ENCODE results near the gene AIG1.
"Not testable (repeated sequence)": the region's sequence is repeated elsewhere in the genome, so short reads cannot be mapped to it uniquely, and the experiment has no call there.

AIG1 gene

GRCh38 chr6:143279385-143279784 is 218.7 kb downstream of the AIG1 start:
- DNase-seq (ENCODE audit: low read depth), result no peak

GRCh38 chr6:143283887-143284645 is 223.4 kb downstream of the AIG1 start:
- DNase-seq (ENCODE audit: low read depth), result no peak

DNA sequence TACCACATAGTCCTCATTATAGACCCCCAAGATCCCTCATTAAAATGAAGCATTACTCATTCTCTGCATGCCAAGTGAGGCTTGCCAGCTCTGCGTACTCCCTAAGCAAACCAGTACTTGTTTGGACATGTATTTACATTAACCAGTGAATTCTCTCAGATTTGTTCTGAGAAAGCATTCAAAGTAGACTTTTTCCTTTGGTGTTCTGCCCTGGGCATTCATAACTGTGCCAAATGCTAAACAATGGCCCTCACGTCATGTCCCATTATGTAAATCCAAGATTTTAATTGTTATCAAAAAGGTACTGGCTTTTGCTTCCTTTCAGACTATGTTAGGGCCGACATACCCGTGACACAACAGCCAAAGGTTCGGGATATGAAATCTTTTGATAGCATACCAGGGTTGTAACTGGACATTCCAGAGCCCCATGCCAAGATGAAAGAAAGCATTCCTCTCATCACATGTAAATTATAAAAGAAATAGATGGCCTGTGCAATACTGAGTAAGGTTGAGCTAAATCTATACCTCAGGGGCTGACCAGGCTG is 225.6 kb downstream of the AIG1 start:
- DNase-seq (ENCODE audit: low read depth), result no peak

DNA sequence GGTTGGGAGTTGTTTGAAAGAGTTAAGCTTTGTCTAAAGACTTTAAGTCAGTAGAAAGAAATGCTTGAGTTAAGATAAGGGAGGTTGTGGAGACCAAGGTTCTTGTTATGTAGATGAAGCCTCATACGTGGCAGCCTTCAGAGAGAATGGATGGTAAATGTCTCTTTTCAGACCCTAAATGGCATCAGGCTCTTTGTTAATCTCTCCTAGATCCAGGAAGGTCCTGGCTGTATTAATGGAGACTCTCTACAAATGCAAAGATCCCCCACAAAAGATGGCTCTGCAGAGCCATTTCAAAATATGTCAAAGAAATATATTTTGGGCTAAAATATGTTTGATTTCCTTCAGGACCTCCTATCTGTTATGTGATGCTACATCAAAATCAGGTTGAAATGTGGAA is 228.2 kb downstream of the AIG1 start:
- no peak for DNase-seq (ENCODE audit: low read depth)

DNA sequence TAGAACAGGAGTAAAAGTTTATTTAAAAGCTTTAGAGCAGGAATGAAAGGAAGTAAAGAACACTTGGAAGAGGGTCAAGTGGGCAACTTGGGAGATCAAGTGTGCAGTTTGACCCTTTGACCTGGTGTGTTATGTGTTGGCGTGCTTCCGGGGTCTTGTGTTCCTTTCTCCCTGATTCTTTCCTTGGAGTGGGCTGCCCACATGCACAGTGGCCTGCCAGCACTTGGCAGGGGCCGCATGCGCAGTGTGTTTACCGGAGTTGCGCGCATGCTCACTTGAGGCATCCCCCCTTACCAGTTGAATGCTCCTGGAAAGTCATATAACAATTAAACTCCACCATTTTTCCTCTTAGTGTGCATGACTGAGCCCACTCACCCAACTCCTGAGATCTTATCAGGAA is 229.5 kb downstream of the AIG1 start:
- DNase-seq (ENCODE audit: low read depth), result no peak

- no peak for DNase-seq (ENCODE audit: low read depth)
Measured at GRCh38 chr6:143293523-143293922, 232.8 kb downstream of the AIG1 start.

GRCh38 chr6:143294265-143294860 is 233.7 kb downstream of the AIG1 start:
- no peak for DNase-seq (ENCODE audit: low read depth)

GRCh38 chr6:143295932-143296331 is 235.2 kb downstream of the AIG1 start:
- no peak for DNase-seq (ENCODE audit: low read depth)

DNA sequence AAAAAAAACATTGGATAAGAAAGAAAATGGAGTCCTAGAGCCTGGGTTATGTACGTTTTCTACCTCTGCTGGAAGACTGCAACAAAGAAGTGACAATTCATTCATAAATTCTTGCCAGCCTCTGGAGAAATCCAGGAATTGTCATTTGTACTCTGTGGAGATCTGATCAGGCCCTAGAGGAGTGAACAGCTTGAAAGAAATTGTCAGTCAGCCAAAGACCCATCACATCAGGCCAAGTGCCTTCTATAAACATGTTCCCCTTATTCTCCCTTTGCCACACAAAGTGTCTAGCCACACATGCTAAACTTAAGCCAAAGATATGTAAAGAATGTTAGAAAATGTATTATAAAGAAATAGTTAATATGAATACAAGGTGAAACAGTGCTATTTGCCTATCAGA is 237.4 kb downstream of the AIG1 start:
- DNase-seq (ENCODE audit: low read depth), result no peak

DNA sequence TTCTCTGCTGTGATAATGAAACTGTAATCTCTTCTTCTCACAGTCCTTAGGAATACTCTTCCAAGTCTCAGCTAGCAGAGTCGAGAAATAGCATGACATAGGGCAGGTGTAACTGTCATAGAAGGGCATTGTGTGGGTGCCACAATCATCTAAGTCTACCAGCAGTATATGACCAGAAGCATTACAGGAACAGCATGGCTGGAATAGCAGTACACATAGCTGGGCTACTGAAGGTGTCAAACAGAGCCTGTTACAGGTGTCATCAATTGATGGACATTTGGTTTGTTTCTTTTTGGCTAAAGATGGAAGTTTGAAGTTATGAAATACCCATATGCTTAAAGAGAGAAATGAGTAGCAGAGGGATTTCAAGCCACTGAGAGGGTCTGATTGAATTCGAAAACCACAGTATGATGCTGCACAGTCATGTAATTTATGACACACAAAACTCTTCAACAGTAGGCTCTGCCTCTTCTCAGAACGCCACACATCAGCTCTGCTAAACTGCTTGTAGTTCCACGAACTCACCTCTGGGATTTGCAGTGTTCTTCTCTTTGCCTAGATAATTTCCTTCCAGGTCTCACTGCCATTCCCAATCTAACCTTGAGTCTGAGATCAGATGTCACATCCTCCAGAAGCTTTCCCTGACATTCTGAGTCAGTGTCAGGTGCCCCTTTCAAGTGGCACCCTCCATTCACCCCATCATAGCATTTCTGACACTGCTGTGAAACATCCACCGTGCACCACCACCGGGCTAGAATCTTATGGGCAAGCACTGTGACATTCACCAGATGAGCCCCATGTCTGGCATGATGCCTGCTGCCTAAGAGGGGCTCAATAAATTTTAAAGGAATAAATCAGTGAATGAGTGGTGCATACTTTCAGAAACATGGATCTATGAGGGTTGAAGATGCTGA is 238.8 kb downstream of the AIG1 start:
- DNase-seq (ENCODE audit: low read depth), result no peak

DNA sequence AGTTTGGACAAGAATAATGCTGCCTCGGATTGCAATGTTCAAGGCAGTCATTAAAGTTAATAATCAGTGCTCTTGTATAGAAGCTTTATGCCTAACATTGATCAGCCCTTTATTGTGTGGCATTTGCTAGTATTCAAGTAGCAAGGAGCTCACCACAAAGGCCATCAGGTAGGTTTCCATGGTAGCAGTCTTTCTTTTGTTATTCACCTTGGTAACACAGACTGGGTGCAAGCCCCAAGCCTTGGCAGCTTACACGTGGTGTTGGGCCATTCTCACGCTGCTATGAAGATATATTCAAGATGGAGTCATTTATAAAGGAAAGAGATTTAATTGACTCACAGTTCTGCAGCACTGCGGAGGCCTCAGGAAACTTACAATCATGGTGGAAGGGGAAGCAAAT is 240.5 kb downstream of the AIG1 start:
- no peak for DNase-seq (ENCODE audit: low read depth)

DNA sequence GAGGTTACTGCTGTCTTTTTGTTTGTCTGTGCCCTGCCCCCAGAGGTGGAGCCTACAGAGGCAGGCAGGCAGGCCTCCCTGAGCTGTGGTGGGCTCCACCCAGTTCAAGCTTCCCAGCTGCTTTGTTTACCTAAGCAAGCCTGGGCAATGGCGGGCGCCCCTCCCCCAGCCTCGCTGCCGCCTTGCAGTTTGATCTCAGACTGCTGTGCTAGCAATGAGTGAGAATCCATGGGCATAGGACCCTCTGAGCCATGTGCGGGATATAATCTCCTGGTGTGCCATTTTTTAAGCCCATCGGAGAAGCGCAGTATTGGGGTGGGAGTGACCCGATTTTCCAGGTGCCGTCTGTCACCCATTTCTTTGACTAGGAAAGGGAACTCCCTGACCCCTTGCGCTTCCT is 247.1 kb downstream of the AIG1 start:
- DNase-seq (ENCODE audit: low read depth), result not testable (repeated sequence)

DNA sequence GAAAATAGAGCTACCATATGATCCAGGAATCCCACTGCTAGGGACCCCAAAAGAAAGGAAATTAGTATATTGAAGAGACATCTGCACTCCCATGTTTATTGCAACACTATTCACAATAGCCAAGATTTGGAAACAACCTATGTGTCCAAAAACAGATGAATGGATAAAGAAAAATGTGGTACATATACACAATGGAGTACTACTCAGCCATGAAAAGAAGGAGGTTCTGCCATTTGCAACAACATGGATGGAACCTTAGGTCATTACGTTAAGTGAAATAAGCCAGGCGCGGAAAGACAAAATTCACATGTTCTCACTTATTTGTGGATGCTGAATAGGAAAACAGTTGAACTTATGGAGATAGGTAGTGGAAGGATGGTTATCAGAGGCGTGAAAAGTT is 252.5 kb downstream of the AIG1 start:
- no peak for DNase-seq (ENCODE audit: low read depth)

GRCh38 chr6:143321491-143322086 is 260.9 kb downstream of the AIG1 start:
- no peak for DNase-seq (ENCODE audit: low read depth)

- no peak for DNase-seq (ENCODE audit: low read depth)
Measured at GRCh38 chr6:143322386-143322785, 261.7 kb downstream of the AIG1 start.

GRCh38 chr6:143323729-143324470 is 263.2 kb downstream of the AIG1 start:
- DNase-seq (ENCODE audit: low read depth), result no peak

- DNase-seq (ENCODE audit: low read depth), result no peak
Measured at GRCh38 chr6:143325379-143326140, 264.9 kb downstream of the AIG1 start.

- DNase-seq (ENCODE audit: low read depth), result no peak
Measured at GRCh38 chr6:143328876-143329275, 268.2 kb downstream of the AIG1 start.

- DNase-seq (ENCODE audit: low read depth), result no peak
Measured at GRCh38 chr6:143329323-143329722, 268.6 kb downstream of the AIG1 start.

DNA sequence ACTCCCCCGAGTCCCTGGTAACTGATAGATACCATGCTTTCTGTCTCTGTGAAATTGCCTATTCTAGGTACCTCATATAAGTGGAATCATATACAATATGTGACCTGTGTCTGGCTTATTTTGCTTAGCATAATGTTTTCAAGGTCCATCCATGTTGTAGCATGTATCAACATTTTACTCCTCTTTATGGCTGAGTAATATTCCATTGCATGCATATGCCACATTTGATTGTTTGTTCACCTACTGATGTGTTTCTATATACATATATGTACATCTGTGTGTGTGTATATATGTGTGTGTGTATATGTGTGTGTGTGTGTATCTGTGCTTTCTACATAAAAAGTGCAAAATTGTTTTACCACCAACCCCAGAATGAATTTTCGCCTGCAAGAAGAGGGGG is 270.7 kb downstream of the AIG1 start:
- DNase-seq (ENCODE audit: low read depth), result no peak
